NCI-H1436 (cell line): ENCODE measurements around the gene FAAP100.
"Not testable (repeated sequence)": the region's sequence is repeated elsewhere in the genome, so short reads cannot be mapped to it uniquely, and the experiment has no call there.

Experiments
- DNase-seq: peaks from one replicate; lab custom pipeline; 2025; lab: John Stamatoyannopoulos, UW

FAAP100 gene

DNA sequence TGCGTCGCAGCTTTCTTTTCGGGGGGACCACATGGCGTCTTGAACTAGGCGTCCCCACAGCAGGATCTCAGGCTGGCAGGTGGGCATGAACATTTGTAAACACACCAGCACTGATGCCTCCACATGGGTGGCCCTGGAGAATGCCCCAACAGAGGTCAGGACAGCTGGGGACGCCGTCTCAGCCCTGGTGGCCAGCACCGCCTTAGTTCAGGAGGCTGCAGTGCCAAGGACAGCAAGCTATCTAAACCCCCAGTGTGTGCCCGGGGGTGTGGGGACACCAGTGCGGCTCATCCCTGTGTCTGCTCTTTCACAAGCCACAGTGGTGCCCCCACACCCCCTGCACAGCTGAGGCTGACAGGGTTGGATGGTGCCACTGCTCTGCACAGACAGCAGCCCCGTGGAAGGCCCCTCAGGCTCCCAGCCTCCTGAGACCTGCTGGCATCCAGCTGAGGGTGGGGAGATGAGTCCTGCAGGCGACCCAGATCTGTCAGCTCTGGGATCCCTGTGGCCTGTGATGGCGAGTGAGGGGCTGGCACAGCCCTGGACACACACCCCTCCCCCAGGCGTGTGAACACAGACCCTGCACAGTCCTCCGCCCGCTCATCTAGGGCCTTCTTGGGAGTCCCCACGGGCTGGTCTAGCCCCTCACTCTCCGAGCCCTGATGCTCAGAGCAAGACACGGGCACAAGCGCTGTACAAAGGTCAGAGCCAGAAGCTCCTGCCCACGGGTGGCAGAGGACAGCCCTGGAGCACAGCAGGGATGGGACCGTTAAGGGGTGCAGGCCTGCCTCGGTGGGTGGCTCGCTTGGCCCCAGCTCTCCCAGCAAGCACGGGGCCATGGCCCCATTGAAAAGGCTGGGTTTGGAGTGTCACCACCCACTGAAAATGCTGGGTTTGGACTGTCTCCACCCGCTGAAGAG is 13.2 kb downstream of the FAAP100 start:
- DNase-seq: no peak

DNA sequence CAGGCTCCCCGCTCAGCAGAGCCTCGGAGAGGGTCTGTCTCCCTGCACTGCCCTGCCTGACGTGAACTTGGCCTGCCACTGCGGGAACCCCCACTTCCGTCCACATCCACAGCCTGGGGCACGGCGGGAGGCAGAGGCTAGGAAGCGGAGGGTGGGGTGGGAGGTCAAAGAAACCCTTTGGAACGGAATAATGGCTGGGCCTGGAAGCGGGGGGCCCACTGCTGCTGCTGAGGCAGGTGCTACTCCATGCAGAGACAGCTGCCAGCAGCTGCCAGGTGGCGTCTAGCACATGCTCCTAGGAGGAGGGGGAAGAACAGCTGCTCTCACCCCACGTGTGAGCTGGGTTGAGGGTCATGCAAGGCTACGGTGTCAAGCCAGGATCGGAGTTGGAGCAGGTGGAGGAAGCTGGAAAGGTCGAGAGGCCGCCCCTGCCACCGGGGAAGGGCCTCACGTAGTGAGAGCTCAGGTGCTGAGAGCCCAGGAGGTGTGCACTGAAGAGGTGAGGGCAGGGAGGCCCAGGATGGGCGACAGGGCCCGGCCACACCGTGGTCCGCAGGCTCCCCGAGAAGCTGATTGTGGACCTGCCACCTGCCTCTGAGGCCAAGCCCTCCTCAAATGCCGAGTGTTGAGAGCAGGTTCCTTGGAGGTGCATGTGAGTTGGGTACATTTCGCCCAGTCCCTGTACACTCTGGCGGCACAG is 14.1 kb downstream of the FAAP100 start:
- peak; percentile 55 for DNase-seq

DNA sequence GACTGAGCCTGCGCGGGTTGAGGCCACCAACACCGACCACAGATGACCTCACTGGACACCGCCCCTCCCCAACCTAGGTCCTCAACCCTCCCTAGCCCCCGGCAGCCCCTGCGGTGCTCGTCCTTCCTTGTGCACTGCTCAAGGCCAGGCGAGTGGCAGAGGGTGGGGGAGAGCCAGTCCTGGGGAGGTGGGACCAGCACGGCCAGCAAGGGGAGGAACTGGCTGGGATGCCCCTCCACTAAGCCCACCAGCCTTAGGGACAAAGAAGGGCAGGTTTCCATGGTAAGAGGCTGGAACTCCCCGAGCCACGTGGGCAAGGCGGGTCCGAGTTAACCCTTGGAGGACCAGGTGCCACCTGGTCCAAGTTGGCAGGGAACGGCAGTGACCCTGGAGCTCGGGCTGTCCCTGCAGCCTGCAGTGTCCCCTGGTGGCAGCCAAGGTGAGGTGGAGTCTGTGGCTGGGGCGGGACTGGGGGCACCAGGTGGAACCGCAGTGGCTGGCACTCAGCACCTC is 14.8 kb downstream of the FAAP100 start:
- DNase-seq: peak; percentile 44

DNA sequence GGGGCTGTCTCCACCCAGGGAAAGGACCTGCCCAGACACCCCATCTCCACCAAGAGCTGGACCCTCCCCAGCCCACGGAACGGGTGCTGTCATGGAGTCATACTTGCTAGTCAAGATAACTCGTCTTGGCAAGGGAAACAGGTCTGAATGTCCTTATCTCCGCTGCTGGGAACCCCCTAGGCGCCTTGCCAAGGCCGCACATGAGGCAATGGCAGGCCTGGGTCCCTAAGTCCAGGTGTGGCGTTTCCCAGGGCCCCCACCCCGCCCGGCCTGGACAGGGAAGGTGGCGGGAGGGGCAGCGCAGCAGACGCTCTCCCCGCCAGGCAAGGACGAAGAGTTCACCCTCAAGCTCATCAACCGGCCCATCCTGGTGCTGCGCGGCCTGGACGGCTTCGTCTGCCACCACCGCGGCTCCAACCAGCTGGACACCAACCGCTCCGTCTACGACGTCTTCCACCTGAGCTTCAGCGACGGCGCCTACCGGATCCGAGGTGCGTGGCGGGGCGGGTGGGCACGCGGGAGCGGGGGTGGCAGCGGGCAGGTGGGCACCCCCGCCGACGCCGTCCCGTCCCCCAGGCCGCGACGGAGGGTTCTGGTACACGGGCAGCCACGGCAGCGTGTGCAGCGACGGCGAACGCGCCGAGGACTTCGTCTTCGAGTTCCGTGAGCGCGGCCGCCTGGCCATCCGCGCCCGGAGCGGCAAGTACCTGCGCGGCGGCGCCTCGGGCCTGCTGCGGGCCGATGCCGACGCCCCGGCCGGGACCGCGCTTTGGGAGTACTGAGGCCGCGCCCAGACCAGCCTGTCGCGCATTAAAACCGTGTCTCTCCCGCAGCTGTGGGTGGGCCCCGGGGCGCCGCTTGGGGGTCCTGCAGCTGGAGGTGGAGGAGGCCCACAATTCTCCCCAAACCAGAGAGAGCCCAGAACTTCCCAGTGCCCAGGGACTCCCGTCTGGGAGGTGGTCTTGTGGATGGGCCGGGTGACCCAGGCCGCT is 15.6 kb downstream of the FAAP100 start:
- no peak for DNase-seq

DNA sequence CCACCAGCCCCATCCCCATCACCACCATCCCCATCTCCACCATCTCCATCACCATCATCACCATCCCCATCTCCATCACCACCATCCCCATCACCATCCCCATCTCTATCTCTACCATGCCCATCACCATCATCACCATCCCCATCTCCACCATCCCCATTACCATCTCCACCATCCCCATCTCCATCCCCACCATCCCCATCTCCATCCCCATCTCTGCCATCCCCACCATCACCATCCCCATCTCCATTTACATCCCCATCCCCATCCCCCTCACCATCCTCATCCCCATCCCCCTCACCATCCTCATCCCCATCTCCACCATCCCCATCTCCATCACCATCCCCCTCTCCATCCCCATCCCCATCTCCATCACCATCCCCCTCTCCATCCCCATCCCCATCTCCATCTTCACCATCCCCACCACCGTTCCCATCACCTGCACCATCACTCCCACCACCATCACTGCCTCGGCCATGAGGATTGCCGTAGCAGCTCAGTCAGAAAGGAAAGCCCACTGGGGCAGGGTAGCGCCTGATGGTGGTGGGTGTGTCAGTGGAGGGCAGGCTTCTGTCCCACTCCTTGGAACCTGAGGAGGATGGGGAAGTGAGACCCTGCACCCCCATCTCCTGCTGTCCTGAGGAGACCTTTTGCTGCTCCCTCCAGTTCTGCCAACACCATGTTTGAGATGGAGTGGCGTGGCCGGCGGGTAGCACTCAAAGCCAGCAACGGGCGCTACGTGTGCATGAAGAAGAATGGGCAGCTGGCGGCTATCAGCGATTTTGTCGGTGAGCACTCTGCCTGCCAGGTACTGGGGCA is 16.5 kb downstream of the FAAP100 start:
- no peak for DNase-seq

DNA sequence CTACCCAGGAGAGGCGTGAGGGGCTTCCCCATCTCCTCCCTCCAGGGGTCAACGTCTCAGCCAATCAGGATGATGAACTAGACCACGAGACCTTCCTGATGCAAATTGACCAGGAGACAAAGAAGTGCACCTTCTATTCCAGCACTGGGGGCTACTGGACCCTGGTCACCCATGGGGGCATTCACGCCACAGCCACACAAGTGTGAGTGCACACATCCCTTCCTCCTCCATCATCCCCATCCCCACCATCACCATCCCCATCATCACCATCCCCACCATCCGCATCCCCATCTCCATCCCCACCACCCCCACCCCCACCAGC is 17.2 kb downstream of the FAAP100 start:
- DNase-seq: no peak

DNA sequence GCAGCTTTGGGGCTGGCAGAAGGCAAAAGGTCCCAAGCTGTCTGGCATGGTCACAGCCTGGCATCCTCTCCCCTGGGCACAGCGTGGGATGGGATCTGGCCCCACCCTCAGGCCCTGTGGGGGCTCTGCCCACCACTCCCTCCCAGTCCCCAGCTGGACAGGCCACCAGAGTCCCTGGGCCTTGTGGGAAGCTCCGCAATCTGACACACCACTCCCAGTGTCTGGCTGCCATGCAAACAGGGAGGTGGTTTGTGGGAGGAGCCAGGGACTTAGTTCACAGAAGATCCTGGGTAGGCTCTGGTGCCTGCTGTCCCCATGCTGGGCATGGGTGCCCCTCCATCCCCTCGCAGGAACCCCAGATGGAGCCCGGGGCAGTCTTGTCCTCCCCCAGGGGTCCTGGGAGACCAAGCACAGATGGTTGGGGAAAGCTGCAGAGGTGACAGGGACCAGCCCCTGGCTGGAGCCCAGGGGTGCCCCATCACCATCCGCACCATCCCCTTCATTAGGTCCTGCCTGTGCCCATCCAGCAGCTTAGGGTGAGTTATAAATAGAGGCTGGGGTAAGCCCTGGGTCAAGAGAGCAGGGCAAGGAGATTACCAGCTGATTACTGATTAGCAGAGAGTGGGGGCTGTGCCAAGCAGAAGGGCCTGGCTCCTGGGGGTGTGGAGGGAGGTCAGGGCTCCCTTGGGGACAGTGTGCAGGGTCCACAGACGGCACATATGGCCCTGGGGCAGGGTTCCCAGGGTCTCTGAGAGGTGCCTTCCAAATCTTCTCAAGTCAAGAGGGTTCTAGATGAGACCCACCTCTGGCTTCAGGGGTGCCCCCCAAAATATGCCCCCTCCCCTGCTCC is 17.8 kb downstream of the FAAP100 start:
- DNase-seq: no peak

DNA sequence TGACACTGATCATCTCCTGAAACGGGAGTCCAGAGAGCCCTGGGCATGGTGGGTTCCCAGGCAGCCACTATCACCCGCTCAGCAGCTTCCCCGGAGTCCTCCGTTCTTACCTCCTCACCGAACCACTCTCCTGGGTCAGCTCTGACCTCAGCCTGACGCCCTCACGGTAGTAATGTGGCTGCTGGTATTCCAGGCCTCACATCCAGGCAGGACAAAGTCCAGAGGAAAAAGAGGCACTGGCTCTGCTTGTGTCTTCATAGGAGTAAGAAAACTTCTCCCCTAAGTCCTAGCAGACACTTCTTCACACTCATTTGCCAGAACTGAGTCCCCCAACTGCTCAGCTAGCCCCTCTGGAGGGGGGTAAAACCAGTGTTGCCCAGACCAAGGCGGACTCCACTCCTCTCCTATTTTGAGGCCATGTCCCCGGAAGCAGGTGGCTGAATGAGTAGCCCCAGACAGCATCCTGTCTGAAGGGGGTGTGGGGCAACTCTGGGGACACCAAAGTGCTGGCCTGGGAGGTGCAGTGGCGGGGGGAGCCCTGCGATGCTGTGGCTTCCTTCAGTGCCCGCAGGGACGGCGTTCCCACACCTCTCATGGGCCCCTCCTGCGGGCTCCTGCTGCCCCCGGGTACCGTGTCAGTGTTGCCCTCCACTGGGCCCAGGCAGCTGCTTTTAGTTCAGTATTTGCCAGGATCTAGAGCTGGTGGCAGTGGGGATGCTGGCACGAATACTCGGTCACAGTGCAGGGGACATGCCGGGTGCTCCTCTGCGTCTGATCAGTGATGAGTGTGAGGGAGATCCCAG is 18.6 kb downstream of the FAAP100 start:
- no peak for DNase-seq

DNA sequence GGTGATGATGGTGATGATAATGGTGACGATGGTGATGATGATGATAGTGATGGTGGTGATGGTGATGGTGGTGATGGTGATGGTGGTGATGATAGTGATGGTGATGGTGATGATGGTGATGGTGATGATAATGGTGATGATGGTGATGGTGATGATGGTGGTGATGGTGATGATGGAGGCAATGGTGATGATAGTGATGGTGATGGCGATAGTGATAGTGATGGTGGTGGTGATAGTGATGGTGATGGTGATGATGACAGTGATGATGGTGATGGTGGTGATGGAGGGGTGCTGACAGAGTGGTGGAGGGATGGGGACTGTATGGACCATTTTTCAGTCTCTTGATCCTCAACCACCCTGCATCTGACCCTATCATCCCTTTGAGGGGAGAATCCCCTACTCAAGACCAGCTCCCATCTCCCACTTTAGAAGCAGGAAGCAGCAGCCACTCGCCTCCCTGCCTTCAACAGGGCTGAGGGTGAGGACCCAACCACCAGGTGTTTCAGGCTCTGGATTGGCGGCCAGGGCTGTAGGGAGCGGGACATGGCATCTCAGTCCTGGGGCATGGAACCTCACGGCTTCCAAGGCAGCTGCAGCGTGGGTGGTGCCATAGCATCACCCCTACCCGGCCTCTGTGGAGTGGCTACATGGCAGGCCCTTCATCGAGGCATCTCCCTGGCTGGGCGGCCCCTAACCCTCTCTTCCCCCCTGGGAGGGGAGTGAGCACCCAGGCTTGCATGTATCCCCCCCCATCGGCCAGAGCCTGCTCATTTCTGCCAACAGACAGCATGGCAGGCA is 19.5 kb downstream of the FAAP100 start:
- no peak for DNase-seq

DNA sequence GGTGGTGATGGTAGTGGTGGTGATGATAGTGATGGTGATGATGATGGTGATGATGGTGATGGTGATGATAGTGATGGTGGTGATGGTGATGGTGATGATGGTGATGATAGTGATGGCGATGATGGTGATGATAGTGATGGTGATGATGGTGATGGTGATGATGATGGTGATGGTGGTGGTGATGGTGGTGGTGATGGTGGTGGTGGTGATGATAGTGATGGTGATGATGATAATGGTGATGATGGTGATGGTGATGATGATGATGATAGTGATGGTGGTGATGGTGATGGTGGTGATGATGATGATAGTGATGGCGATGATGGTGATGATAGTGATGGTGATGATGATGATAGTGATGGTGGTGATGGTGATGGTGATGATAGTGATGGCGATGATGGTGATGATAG is 20.2 kb downstream of the FAAP100 start:
- not testable (repeated sequence) for DNase-seq

DNA sequence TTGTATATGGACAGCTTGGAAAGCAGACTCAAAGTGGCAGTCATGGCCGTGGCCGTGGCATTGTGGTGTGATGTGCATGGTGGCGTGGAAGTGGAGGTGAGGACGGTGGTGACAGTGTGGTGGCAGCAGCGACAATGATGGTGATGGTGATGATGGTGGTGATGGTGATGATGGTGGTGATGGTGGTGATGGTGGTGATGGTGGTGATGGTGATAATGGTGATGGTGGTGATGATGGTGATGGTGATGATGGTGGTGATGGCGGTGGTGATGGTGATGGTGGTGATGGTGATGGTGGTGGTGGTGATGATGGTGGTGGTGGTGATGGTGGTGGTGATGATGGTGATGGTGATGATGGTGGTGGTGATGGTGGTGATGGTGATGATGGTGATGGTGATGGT is 21.1 kb downstream of the FAAP100 start:
- not testable (repeated sequence) for DNase-seq

DNA sequence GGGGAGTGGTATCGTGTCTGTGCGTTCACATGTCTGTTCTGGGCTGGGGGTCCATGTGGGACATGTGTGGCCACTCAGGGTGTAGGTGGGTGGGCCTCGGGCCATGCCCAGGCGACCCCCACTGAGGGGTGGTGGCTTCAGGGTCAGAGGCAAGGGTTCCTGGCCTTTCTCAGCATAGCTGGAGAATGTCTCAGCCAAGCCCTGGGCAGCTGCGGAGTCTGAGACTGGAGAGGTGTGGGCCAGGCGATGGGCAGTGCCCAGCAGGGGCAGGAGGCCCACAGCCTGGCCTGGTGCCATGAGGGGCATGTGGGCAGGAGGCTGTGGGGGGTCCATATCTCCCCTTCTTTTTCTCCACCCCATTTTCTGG is 22.7 kb downstream of the FAAP100 start:
- no peak for DNase-seq

DNA sequence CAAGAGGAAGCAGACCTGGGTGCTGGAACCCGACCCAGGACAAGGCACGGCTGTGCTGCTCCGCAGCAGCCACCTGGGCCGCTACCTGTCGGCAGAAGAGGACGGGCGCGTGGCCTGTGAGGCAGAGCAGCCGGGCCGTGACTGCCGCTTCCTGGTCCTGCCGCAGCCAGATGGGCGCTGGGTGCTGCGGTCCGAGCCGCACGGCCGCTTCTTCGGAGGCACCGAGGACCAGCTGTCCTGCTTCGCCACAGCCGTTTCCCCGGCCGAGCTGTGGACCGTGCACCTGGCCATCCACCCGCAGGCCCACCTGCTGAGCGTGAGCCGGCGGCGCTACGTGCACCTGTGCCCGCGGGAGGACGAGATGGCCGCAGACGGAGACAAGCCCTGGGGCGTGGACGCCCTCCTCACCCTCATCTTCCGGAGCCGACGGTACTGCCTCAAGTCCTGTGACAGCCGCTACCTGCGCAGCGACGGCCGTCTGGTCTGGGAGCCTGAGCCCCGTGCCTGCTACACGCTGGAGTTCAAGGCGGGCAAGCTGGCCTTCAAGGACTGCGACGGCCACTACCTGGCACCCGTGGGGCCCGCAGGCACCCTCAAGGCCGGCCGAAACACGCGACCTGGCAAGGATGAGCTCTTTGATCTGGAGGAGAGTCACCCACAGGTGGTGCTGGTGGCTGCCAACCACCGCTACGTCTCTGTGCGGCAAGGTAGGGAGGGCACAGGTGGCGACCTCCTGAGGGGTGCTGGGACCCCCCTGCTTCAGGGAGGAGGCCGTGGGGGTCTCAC is 23.3 kb downstream of the FAAP100 start:
- no peak for DNase-seq

DNA sequence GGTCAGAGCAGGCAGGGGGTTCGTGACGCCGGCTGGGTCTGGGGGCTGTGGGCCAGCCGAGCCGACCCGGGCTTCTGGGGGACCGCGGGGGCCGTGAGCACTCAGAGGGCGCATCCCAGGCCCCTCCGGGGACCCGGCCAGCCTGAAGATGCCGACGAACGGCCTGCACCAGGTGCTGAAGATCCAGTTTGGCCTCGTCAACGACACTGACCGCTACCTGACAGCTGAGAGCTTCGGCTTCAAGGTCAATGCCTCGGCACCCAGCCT is 23.8 kb downstream of the FAAP100 start:
- no peak for DNase-seq

DNA sequence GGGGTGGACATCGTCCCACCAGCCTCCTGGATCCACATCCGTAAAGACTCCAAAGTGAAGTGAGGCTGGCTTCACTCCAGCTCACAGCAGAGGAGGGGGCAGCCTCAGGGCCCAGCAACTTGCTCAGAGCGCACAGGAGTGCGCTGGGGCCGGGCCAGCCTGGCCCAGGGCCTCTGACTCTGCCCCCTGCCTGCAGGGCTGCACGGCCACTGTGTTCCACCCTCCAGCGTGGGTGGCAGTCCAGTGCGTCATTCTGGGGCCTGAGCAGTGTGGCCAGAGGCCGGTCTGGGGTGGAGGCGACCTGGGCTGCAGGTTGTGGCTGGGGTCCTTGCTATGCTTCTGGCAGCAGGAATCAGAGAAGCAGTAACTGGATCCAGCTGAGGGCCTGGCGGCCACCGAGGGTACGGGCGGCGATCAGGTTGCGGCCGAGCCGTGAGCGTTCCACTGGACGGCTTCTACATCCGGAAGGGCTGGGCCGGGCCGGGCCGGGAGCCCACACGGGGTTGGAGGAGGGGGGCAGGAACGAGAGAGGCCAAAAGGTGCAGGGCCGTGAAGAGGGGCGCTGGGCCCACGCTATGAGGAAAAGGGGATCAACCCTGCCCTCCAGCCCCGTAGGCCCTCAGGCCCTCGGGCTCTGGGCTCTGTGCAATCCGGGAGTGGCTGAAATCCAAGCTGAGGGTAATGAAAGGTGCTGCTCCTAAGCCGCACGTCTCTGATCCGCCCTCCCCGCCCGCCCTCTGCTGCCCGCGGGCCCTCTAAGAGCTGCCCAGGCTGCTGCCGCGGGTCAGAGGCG is 24.4 kb downstream of the FAAP100 start, which contains the start of gene FSCN2:
Gene FSCN2, plus strand, starts transcription at position 787 of the 793 bp plus-strand sequence. CDS start 155 bp downstream, outside the sequence.
- no peak for DNase-seq

DNA sequence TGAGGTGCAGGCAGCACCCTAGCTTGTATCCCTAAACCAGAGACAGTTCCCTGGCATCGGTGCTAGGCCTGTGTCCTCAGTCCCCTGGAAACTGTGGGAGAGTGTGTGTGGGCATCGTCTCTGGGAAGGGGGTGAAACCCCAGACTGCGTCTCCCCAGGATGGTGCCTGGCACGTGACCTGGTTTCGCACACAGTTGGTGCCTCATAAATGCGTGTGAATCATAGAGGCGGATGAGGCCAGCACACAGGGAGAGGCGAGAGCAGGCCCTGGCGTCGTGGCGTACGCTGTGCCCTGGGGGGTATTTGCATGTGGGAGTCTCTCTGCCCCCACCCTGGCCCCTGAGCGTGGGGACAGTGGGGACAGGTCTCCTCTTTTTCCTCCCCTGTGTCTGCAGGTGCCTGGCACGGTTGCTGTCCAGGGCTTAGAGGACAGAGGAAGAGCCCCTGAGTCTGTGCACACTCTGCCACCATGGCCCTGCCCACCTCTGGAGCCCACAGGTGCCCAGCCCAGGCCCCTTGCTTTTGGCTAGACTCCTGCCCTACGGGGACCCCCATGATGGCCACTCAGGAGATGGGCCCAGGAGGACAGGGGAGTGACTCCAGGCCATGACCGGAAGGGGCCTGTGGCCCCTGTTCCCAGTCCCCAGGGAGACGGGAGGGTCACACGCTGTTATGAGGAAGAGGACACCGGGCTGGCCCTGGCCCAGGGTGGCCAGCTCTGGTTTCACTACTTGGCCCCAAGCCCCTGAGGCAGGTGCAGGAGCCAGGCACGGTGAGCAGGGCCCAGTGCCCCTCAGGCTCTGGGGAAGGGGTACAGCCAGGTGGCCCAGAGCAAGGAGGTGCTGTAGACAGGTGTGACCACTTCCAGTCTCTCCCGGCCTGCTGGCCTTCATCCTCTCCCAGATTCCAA is 25.2 kb downstream of the FAAP100 start:
- DNase-seq: no peak
